ENCODE measurements around the gene SLCO4A1. TPM values are rescaled to one million over a fixed set of nuclear protein-coding genes. Genes with fewer than 3 reads are reported as not detected.

Gene SLCO4A1
- total and polyA plus RNA-seq, 9 of the 15 experiments (the other 6 are each of a cell fraction or from before 2014, with no cell fraction given), result 1.6 to 21.9 (median 12.8) TPM

- TF ChIP-seq THAP7 (CRISPR knock-in tag; IDR thresholded peaks at IDR 0.05), result no peak
- no peak for TF ChIP-seq CUX1 (CRISPR knock-in tag; IDR thresholded peaks at IDR 0.05)
- no peak for TF ChIP-seq SAFB2 (IDR thresholded peaks at IDR 0.05; ENCODE audit: borderline replicate concordance, low read depth, low read length, severe bottlenecking)
- no peak for TF ChIP-seq ZNF644 (tag; IDR thresholded peaks at IDR 0.05; ENCODE audit: low read depth)
- TF ChIP-seq HEY1 (CRISPR knock-in tag; IDR thresholded peaks at IDR 0.05; ENCODE audit: borderline replicate concordance), result no peak
Measured at GRCh38 chr20:62692801-62693523, 50.7 kb downstream of the SLCO4A1 start (continued).

Data from K562 (cell line).